ENCODE results near the gene ZDHHC3. TPM values are rescaled to one million over a fixed set of nuclear protein-coding genes. Genes with fewer than 3 reads are reported as not detected.

Gene ZDHHC3
- total and polyA plus RNA-seq, 7 experiments from 2014 or later: 33.7 to 54.0 (median 45.0) TPM

DNA sequence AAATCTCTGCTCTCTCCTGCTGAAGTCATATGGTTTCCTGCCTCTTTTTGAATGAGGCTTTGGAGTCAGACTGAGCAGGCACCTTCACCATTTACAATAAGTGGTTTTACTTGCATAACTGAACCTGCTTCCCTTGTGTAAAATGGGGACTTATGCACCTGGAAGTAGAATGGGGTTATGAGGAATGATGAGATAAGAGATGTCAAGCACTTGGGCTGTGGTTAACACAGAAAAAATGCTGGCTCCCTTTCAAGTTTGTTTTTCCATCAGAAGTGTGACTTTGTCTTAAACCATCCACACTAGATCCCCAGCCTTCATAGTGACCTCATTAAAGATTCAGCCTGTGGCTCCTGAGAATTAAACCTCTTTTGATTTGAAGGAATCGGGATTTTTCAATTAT, 5.2 kb upstream of the ZDHHC3 start:
- H3K27ac ChIP-seq (ENCODE audit: low read depth, low read length): no peak overlapping the region
- CTCF ChIA-PET: interaction anchor here (0.5 kb wide), 1 partner anchor 228 kb away, joined by 3 read pairs; no protein-coding TSS in a partner anchor
- peaks cover 54 to 93% (median 82%) of the 10 kb centered on the region in 7 donors for H3K4me1 Mint-ChIP-seq
- no peaks in the 10 kb centered on the region for H3K9me3 Mint-ChIP-seq
- DNase-seq (peak in 1 of 9 donors; percentile 15), ATAC-seq (no peak)
- POLR2A ChIA-PET: no interaction called here
- no peak overlapping the region for H3K4me3 ChIP-seq (ENCODE audit: low read length)
- no peaks in the 10 kb centered on the region for H3K27me3 ChIP-seq (ENCODE audit: control insufficient read depth in 2 of 2, insufficient read depth in 2 of 2, low read length in 2 of 2)
- no peaks in the 10 kb centered on the region for H3K27me3 Mint-ChIP-seq
- intact Hi-C loops (cut with micrococcal nuclease): loop anchor here in 1 of 2 donors (2.0 kb wide), 1 partner anchor 16 kb away; no protein-coding TSS in a partner anchor
- peaks cover 0 to 21% (median 7%) of the 10 kb centered on the region in 5 donors for H3K36me3 Mint-ChIP-seq
- H3K4me3 Mint-ChIP-seq: peak overlapping the region in 5 of 10 donors; percentile 18 to 71 (median 47)
- peak overlapping the region in 4 of 9 donors; percentile 18 to 85 (median 51) for H3K27ac Mint-ChIP-seq
- peaks cover 26 to 53% of the 10 kb centered on the region in 2 donors for H3K4me1 ChIP-seq (ENCODE audit: control insufficient read depth in 2 of 2, insufficient read depth in 2 of 2, low read length in 2 of 2)
- H3K9me3 ChIP-seq (ENCODE audit: control insufficient read depth in 2 of 3, low read length in 3 of 3): no peaks in the 10 kb centered on the region
- H3K36me3 ChIP-seq (ENCODE audit: control insufficient read depth in 2 of 3, insufficient read depth in 3 of 3, low read length in 3 of 3): peaks cover 0 to 4% (median 0%) of the 10 kb centered on the region in 3 experiments

DNA sequence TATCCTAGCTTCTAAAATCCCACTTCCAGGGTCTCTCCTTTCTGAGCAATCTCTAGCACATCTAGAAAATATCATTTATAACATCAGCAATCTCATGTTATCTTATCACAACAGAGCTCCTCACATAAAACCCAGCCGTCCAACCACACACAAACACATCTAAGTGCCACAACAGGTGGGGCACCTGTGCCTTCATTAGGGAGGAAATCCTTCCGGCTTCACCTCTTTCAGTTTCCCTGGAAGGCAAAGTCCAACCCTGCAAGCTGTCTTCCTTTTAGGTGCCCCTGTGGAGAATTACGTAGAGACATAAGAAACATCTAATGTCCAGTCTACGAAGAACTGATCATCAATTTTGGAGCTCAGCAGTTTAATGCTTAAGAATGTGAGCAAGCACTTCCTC, 1.6 kb downstream of the ZDHHC3 start:
- H3K27me3 ChIP-seq (ENCODE audit: control insufficient read depth in 2 of 2, insufficient read depth in 2 of 2, low read length in 2 of 2): no peaks in the 10 kb centered on the region
- Mint-ChIP-seq H3K27ac (peak overlapping the region in 3 of 9 donors; percentile 85 to 94 (median 89)), H3K36me3 (peaks cover 0 to 17% (median 0%) of the 10 kb centered on the region in 5 donors), H3K4me1 (peaks cover 47 to 87% (median 81%) of the 10 kb centered on the region in 7 donors), H3K4me3 (peak overlapping the region; percentile 90 to 97 (median 94)), H3K27me3 (no peaks in the 10 kb centered on the region), H3K9me3 (peaks cover 0 to 2% (median 0%) of the 10 kb centered on the region in 11 donors)
- POLR2A ChIA-PET: interaction anchor here (0.6 to 2.0 kb wide), 6 partner anchors 10 to 636 kb away, joined by 3 to 7 read pairs (median 3); partner anchors contain the start of gene TCAIM
- H3K9me3 ChIP-seq (ENCODE audit: control insufficient read depth in 2 of 3, low read length in 3 of 3): no peaks in the 10 kb centered on the region
- intact Hi-C loops (cut with micrococcal nuclease): loop anchor here in 1 of 2 donors (10.0 kb wide), 1 partner anchor 440 kb away; no protein-coding TSS in a partner anchor
- no peak overlapping the region for H3K27ac ChIP-seq (ENCODE audit: low read depth, low read length)
- H3K4me3 ChIP-seq (ENCODE audit: low read length): peak overlapping the region; percentile 94
- ATAC-seq: no peak
- H3K36me3 ChIP-seq (ENCODE audit: control insufficient read depth in 2 of 3, insufficient read depth in 3 of 3, low read length in 3 of 3): peaks cover 0 to 10% (median 0%) of the 10 kb centered on the region in 3 experiments
- peaks cover 31 to 35% of the 10 kb centered on the region in 2 donors for H3K4me1 ChIP-seq (ENCODE audit: control insufficient read depth in 2 of 2, insufficient read depth in 2 of 2, low read length in 2 of 2)
- no peak for DNase-seq
- CTCF ChIA-PET: interaction anchor here (0.6 to 2.4 kb wide), 3 partner anchors 31 to 537 kb away, joined by 3 to 6 read pairs (median 3); no protein-coding TSS in a partner anchor

DNA sequence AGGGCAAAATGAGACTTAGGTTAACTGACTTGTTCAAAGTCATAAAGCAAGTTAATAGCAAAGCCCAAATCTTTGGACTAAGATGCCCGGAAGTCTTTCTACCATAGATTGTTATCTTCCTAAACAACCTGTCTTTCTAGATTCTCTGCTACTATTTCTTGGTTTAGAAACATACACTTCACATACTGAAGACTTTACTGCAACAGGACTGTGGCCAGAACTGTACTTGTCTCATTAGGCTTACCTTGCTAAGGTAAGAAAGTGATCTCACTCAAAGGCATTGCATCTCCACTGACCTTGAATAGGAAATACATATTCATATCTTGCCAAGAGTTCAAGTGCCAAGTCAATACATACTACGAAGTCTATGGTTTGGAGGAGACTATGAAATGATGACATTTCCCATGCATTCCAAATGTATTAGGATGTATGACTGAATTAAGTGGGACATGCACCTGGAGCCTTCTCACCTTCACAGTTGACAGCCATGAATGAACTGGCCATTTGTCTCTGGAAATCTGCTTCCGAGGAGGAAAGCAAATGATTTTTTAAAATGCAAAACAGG, 5.0 kb downstream of the ZDHHC3 start:
- Histone ChIP-seq H3K4me3 (ENCODE audit: low read length) (no peak overlapping the region), H3K9me3 (ENCODE audit: control insufficient read depth in 2 of 3, low read length in 3 of 3) (no peaks in the 10 kb centered on the region), H3K27ac (ENCODE audit: low read depth, low read length) (no peak overlapping the region), H3K27me3 (ENCODE audit: control insufficient read depth in 2 of 2, insufficient read depth in 2 of 2, low read length in 2 of 2) (no peaks in the 10 kb centered on the region), H3K36me3 (ENCODE audit: control insufficient read depth in 2 of 3, insufficient read depth in 3 of 3, low read length in 3 of 3) (peaks cover 0 to 5% (median 0%) of the 10 kb centered on the region in 3 experiments), H3K4me1 (ENCODE audit: control insufficient read depth in 2 of 2, insufficient read depth in 2 of 2, low read length in 2 of 2) (peaks cover 41 to 44% of the 10 kb centered on the region in 2 donors)
- DNase-seq (no peak), ATAC-seq (no peak)
- Mint-ChIP-seq H3K4me3 (peak overlapping the region in 1 of 10 donors; percentile 27), H3K36me3 (peaks cover 0 to 12% (median under 1%) of the 10 kb centered on the region in 5 donors), H3K4me1 (peaks cover 48 to 89% (median 84%) of the 10 kb centered on the region in 7 donors), H3K9me3 (peaks cover 0 to 2% (median 0%) of the 10 kb centered on the region in 11 donors), H3K27me3 (no peaks in the 10 kb centered on the region), H3K27ac (peak overlapping the region in 4 of 9 donors; percentile 56 to 77 (median 64))
- ChIA-PET CTCF (no interaction called here), POLR2A (no interaction called here)
- intact Hi-C loops (cut with micrococcal nuclease): loop anchor here in 1 of 2 donors (10.0 kb wide), 1 partner anchor 436 kb away; no protein-coding TSS in a partner anchor

DNA sequence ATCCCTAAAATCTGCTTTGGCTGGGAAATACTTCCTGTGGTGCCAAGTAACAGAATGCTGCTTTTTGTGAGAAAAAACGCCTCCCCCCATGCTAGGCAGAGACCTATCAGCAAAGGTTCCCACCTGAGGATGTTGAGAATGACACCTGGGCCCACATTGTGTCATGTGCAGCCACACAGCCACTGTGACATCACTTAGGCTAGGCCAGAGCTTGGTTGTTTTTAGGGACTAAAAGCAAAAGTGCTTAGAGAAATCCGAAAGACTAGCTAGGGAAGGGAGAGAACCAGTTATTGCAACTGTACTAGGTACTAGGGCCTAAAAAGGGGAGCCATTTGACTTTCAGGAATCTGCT, 6.2 kb downstream of the ZDHHC3 start:
- Mint-ChIP-seq H3K27me3 (no peaks in the 10 kb centered on the region), H3K4me3 (peak overlapping the region in 6 of 10 donors; percentile 32 to 62 (median 52)), H3K36me3 (peaks cover 0 to 12% (median 5%) of the 10 kb centered on the region in 5 donors), H3K4me1 (peaks cover 46 to 92% (median 84%) of the 10 kb centered on the region in 7 donors), H3K27ac (peak overlapping the region in 8 of 9 donors; percentile 44 to 90 (median 74)), H3K9me3 (no peaks in the 10 kb centered on the region)
- intact Hi-C loops (cut with micrococcal nuclease): loop anchor here in 1 of 2 donors (10.0 kb wide), 1 partner anchor 435 kb away; no protein-coding TSS in a partner anchor
- CTCF ChIA-PET: no interaction called here
- POLR2A ChIA-PET: no interaction called here
- H3K36me3 ChIP-seq (ENCODE audit: control insufficient read depth in 2 of 3, insufficient read depth in 3 of 3, low read length in 3 of 3): no peaks in the 10 kb centered on the region
- peaks cover 35 to 39% of the 10 kb centered on the region in 2 donors for H3K4me1 ChIP-seq (ENCODE audit: control insufficient read depth in 2 of 2, insufficient read depth in 2 of 2, low read length in 2 of 2)
- no peaks in the 10 kb centered on the region for H3K27me3 ChIP-seq (ENCODE audit: control insufficient read depth in 2 of 2, insufficient read depth in 2 of 2, low read length in 2 of 2)
- DNase-seq: no peak
- peak overlapping the region; percentile 30 for H3K27ac ChIP-seq (ENCODE audit: low read depth, low read length)
- no peak for ATAC-seq
- H3K4me3 ChIP-seq (ENCODE audit: low read length): peak overlapping the region; percentile 17
- no peaks in the 10 kb centered on the region for H3K9me3 ChIP-seq (ENCODE audit: control insufficient read depth in 2 of 3, low read length in 3 of 3)

DNA sequence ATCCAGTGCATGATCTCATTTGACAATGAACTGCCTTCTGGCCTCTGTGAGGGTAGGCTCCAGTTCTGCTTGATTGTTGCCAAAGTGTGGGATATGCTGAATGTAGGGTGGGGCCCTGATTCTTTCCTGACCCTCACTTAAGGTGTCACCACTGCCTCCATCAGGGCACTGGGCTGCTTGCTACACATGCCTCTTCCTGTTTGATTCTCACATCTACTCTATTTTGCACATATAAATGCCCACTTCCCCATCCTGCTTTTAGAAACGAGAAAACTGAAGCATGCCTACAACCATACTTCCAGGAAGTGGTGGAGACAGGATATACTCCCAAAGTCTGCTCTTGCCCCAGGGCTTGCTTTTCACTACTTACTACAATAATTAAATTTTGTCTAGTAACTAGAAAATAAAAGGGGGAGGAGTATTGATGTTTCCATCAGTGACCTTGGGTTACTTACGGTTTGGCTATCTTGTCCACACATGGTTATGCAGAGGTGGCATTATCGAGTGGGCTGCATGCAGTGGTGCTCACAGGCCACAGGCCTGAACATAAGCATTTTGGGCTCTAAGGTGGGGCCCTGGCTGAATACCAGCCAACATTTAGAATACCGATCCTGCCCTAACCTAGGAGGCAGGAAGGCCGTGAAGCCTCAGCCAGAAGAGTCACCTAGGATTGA, 6.7 kb downstream of the ZDHHC3 start:
- CTCF ChIA-PET: no interaction called here
- intact Hi-C loops (cut with micrococcal nuclease): no loop called here

DNA sequence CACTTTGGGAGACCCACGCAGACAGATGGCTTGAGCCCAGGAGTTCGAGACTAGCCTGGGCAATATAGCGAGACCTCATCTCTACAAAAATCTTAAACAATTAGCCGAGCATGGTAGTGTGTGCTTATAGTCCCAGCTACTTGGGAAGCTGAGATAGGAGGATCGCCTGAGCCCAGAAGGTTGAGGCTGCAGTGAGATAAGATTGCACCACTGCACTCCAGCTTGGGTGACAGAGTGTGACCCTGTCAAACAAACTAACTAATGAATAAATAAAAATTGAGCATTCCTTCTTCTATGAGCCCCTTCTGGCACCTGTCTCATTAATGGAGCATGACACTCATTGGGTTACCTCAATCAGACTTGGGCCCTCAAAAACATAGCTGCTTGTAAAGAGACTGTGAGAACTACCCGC, 7.5 kb downstream of the ZDHHC3 start:
- peak overlapping the region in 4 of 9 donors; percentile 28 to 77 (median 58) for H3K27ac Mint-ChIP-seq

More for the DNA sequence above, 6.7 kb downstream of the ZDHHC3 start:
- ATAC-seq (peak; percentile 70), DNase-seq (peak in 5 of 9 donors; percentile 9 to 25 (median 15))
- Histone ChIP-seq H3K4me3 (ENCODE audit: low read length) (peak overlapping the region; percentile 17), H3K4me1 (ENCODE audit: control insufficient read depth in 2 of 2, insufficient read depth in 2 of 2, low read length in 2 of 2) (peaks cover 30 to 34% of the 10 kb centered on the region in 2 donors), H3K36me3 (ENCODE audit: control insufficient read depth in 2 of 3, insufficient read depth in 3 of 3, low read length in 3 of 3) (no peaks in the 10 kb centered on the region), H3K27ac (ENCODE audit: low read depth, low read length) (no peak overlapping the region), H3K27me3 (ENCODE audit: control insufficient read depth in 2 of 2, insufficient read depth in 2 of 2, low read length in 2 of 2) (no peaks in the 10 kb centered on the region), H3K9me3 (ENCODE audit: control insufficient read depth in 2 of 3, low read length in 3 of 3) (no peaks in the 10 kb centered on the region)
- H3K9me3 Mint-ChIP-seq: no peaks in the 10 kb centered on the region
- POLR2A ChIA-PET: interaction anchor here (1.1 kb wide), 1 partner anchor 8 kb away, joined by 3 read pairs; no protein-coding TSS in a partner anchor
- peaks cover 0 to 12% (median 6%) of the 10 kb centered on the region in 5 donors for H3K36me3 Mint-ChIP-seq
- peaks cover 46 to 92% (median 84%) of the 10 kb centered on the region in 7 donors for H3K4me1 Mint-ChIP-seq
- peak overlapping the region; percentile 28 to 90 (median 61) for H3K27ac Mint-ChIP-seq
- no peaks in the 10 kb centered on the region for H3K27me3 Mint-ChIP-seq
- peak overlapping the region; percentile 32 to 72 (median 52) for H3K4me3 Mint-ChIP-seq

More for the DNA sequence above, 7.5 kb downstream of the ZDHHC3 start:
- Mint-ChIP-seq H3K4me3 (peak overlapping the region in 5 of 10 donors; percentile 39 to 72 (median 61)), H3K9me3 (no peaks in the 10 kb centered on the region), H3K36me3 (peaks cover 0 to 12% (median 9%) of the 10 kb centered on the region in 5 donors), H3K4me1 (peaks cover 52 to 93% (median 87%) of the 10 kb centered on the region in 7 donors), H3K27me3 (no peaks in the 10 kb centered on the region)
- H3K27me3 ChIP-seq (ENCODE audit: control insufficient read depth in 2 of 2, insufficient read depth in 2 of 2, low read length in 2 of 2): no peaks in the 10 kb centered on the region
- ATAC-seq (no peak), DNase-seq (no peak)
- H3K27ac ChIP-seq (ENCODE audit: low read depth, low read length): no peak overlapping the region
- POLR2A ChIA-PET: interaction anchor here (1.1 kb wide), 1 partner anchor 8 kb away, joined by 3 read pairs; no protein-coding TSS in a partner anchor
- intact Hi-C loops (cut with micrococcal nuclease): no loop called here
- no peaks in the 10 kb centered on the region for H3K9me3 ChIP-seq (ENCODE audit: control insufficient read depth in 2 of 3, low read length in 3 of 3)
- CTCF ChIA-PET: no interaction called here
- H3K4me1 ChIP-seq (ENCODE audit: control insufficient read depth in 2 of 2, insufficient read depth in 2 of 2, low read length in 2 of 2): peaks cover 30 to 31% of the 10 kb centered on the region in 2 donors
- no peaks in the 10 kb centered on the region for H3K36me3 ChIP-seq (ENCODE audit: control insufficient read depth in 2 of 3, insufficient read depth in 3 of 3, low read length in 3 of 3)
- no peak overlapping the region for H3K4me3 ChIP-seq (ENCODE audit: low read length)
